Activated CD4-positive, alpha-beta T cell treated with anti-CD3 and anti-CD28 coated beads, Interleukin-2, amount 10 ng/mL, durations not matched to agents 7 days and 5 days (primary cell): ENCODE results near the gene PPP1R2B. TPM values are rescaled to one million over a fixed set of nuclear protein-coding genes. Genes with fewer than 3 reads are reported as not detected.

Source experiments
- CTCF ChIA-PET: fragments of 350-600 bp; sonication (Branson Sonifier 250); formaldehyde crosslinking; loops from one replicate; lab custom pipeline; 2021; ENCODE audit warnings: antibody characterized with exemption; lab: Charles Lee
- POLR2A ChIA-PET: fragments of 350-600 bp; sonication (Branson Sonifier 250); formaldehyde crosslinking; loops from one replicate; lab custom pipeline; 2021; ENCODE audit warnings: antibody characterized with exemption; lab: Charles Lee
- DNase-seq: peaks from one replicate; pipeline ENCODE4 v3.0.0-alpha.2; 2020
- H3K27ac Mint-ChIP-seq: one replicate; pipeline ENCODE4 v1.8.0; 2021; ENCODE audit warnings: mild to moderate bottlenecking, moderate library complexity, mixed read lengths
- H3K27me3 Mint-ChIP-seq: one replicate; pipeline ENCODE4 v1.8.0; 2021; ENCODE audit warnings: mixed read lengths
- H3K36me3 Mint-ChIP-seq: one replicate; pipeline ENCODE4 v1.8.0; 2021; ENCODE audit warnings: low read depth, mixed read lengths
- H3K4me1 Mint-ChIP-seq: one replicate; pipeline ENCODE4 v1.8.0; 2021; ENCODE audit warnings: mixed read lengths
- H3K4me3 Mint-ChIP-seq: one replicate; pipeline ENCODE4 v1.8.0; 2021; ENCODE audit warnings: mild to moderate bottlenecking, moderate library complexity, mixed read lengths
- H3K9me3 Mint-ChIP-seq: one replicate; pipeline ENCODE4 v1.8.0; 2021; ENCODE audit warnings: mixed read lengths
- total RNA-seq, 2 experiments: library from RNA; stranded (reverse); gene quantifications; one replicate each; pipeline ENCODE4 v1.2.3, GENCODE V29; 2021

Gene PPP1R2B
- total RNA-seq, 2 experiments from 2014 or later = 0.17 TPM; not detected in 1

GRCh38 chr5:156888520-156888919 lies 38.4 kb downstream of the PPP1R2B start:
- Mint-ChIP-seq H3K27me3 (peaks cover 15% of the 10 kb centered on the region), H3K36me3 (peaks cover 4% of the 10 kb centered on the region), H3K4me1 (peaks cover 26% of the 10 kb centered on the region), H3K4me3 (no peak overlapping the region), H3K27ac (no peak overlapping the region), H3K9me3 (peaks cover 4% of the 10 kb centered on the region)
- no peak for DNase-seq
- ChIA-PET POLR2A (no interaction called here), CTCF (interaction anchor here (0.6 to 1.5 kb wide), 3 partner anchors 9 to 38 kb away, joined by 3 read pairs; no protein-coding TSS in a partner anchor)

GRCh38 chr5:156892223-156892622 lies 42.1 kb downstream of the PPP1R2B start:
- H3K4me3 Mint-ChIP-seq = no peak overlapping the region
- H3K27ac Mint-ChIP-seq = peak overlapping the region; percentile 89
- peaks cover 14% of the 10 kb centered on the region for H3K36me3 Mint-ChIP-seq
- DNase-seq = no peak
- ChIA-PET CTCF (interaction anchor here (0.6 to 1.6 kb wide), 6 partner anchors 11 to 240 kb away, joined by 3 to 6 read pairs (median 4); no protein-coding TSS in a partner anchor), POLR2A (no interaction called here)
- H3K4me1 Mint-ChIP-seq = peaks cover 35% of the 10 kb centered on the region
- H3K9me3 Mint-ChIP-seq = peaks cover 15% of the 10 kb centered on the region
- peaks cover 2% of the 10 kb centered on the region for H3K27me3 Mint-ChIP-seq

DNA sequence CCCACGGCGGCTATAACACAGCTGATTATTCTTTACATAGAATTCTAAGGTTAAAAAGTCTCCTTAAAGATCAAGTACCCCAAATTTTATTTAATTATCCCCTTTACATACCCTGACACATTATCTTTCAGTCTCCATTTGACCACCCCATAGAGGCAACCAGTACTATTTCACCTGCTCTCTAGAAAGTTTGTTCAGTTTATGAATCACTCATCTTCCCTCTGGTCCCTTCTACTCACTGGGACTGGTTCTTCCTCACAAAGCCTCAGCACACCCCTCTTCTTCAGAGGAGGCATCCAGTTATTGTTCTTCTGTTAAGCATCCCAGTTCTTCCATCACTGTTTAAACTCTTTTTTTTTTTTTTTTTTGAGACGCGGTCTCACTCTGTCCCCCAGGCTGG lies 42.8 kb downstream of the PPP1R2B start:
- peak overlapping the region; percentile 89 for H3K27ac Mint-ChIP-seq
- peaks cover 15% of the 10 kb centered on the region for H3K9me3 Mint-ChIP-seq
- ChIA-PET POLR2A (no interaction called here), CTCF (interaction anchor here (0.6 to 1.6 kb wide), 7 partner anchors 11 to 240 kb away, joined by 3 to 6 read pairs (median 4); no protein-coding TSS in a partner anchor)
- H3K27me3 Mint-ChIP-seq = peaks cover 2% of the 10 kb centered on the region
- peaks cover 35% of the 10 kb centered on the region for H3K4me1 Mint-ChIP-seq
- H3K4me3 Mint-ChIP-seq = no peak overlapping the region
- DNase-seq = no peak
- H3K36me3 Mint-ChIP-seq = peaks cover 14% of the 10 kb centered on the region

DNA sequence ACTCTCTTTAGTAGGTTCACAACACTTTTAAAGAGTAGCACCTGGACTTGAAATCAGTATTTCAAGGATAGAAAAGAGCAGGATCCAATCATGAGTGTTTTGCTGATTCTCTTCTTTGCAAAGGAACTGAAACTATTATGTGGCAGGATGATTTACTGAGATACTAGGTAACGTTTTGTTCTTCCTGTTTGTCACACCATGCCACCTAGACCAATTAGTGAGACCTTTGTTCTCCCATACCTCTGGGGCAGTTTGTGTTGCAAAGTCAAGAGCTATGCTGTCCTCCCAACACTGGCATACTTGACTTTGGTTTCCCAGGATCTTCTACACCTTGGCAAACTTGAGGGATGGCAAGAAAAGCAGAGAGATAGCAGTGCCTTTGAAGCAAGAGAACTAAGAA lies 43.4 kb downstream of the PPP1R2B start:
- H3K36me3 Mint-ChIP-seq = peaks cover 14% of the 10 kb centered on the region
- H3K9me3 Mint-ChIP-seq = peaks cover 15% of the 10 kb centered on the region
- no peak overlapping the region for H3K4me3 Mint-ChIP-seq
- ChIA-PET CTCF (interaction anchor here (0.7 to 1.6 kb wide), 5 partner anchors 13 to 38 kb away, joined by 3 to 6 read pairs (median 3); no protein-coding TSS in a partner anchor), POLR2A (no interaction called here)
- peak overlapping the region; percentile 89 for H3K27ac Mint-ChIP-seq
- DNase-seq = no peak
- peaks cover 2% of the 10 kb centered on the region for H3K27me3 Mint-ChIP-seq
- peaks cover 35% of the 10 kb centered on the region for H3K4me1 Mint-ChIP-seq

DNA sequence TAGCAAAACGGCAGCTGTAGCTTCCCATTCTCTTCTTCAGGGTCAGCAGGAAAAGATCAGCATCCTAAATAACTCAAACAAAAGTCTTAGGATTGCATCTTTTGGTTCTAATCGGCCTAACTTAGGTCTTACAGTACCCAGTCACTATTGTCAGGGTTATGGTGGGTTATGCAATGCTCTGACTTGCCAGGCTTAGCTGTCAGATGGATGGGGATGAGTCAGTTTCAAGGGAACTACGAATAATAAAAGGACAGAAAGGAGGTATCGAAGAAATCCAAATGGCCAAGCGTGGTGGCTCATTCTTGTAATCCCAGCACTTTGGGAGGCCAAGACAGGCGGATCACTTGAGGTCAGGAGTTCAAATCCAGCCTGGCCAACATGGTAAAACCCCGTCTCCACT lies 46.5 kb downstream of the PPP1R2B start:
- no peak for DNase-seq
- H3K4me1 Mint-ChIP-seq = peaks cover 33% of the 10 kb centered on the region
- H3K36me3 Mint-ChIP-seq = peaks cover 20% of the 10 kb centered on the region
- H3K27me3 Mint-ChIP-seq = peaks cover 2% of the 10 kb centered on the region
- H3K27ac Mint-ChIP-seq = no peak overlapping the region
- CTCF ChIA-PET = interaction anchor here (0.9 to 1.6 kb wide), 4 partner anchors 11 to 38 kb away, joined by 3 to 7 read pairs (median 4); no protein-coding TSS in a partner anchor
- POLR2A ChIA-PET = no interaction called here
- peaks cover 17% of the 10 kb centered on the region for H3K9me3 Mint-ChIP-seq
- no peak overlapping the region for H3K4me3 Mint-ChIP-seq

Other genes starting within 250 kb of the PPP1R2B start
- gene TIMD4, start 112.9 kb downstream of the PPP1R2B start, total RNA-seq = 1 to 10 TPM in 1 of 2 experiments, under 1 TPM in 1; 0.92 to 1.2 TPM
- gene HAVCR1, start 208.8 kb downstream of the PPP1R2B start, total RNA-seq = 1 to 10 TPM; 1.5 to 2.0 TPM